Type B pancreatic cell (in vitro differentiated cells): ENCODE measurements around the gene ARCN1. TPM values are rescaled to one million over a fixed set of nuclear protein-coding genes. Genes with fewer than 3 reads are reported as not detected.

Experiments
- DNase-seq: peaks from one replicate; pipeline ENCODE4 v3.0.0; 2021; ENCODE audit warnings: mixed read lengths; ENCODE audit not compliant: unreplicated experiment; ENCODE audit errors: extremely low spot score
- H3K27ac Mint-ChIP-seq: 2 replicates; pipeline ENCODE4 v1.8.0; 2021; ENCODE audit warnings: mild to moderate bottlenecking, mixed read lengths
- H3K27me3 Mint-ChIP-seq: 2 replicates; pipeline ENCODE4 v1.8.0; 2021; ENCODE audit warnings: mixed read lengths
- H3K36me3 Mint-ChIP-seq: 2 replicates; pipeline ENCODE4 v1.8.0; 2021; ENCODE audit warnings: mixed read lengths
- H3K4me1 Mint-ChIP-seq: one replicate; pipeline ENCODE4 v1.8.0; 2021; ENCODE audit warnings: mixed read lengths; ENCODE audit not compliant: unreplicated experiment
- H3K4me3 Mint-ChIP-seq: 2 replicates; pipeline ENCODE4 v1.8.0; 2021; ENCODE audit warnings: mild to moderate bottlenecking, mixed read lengths
- H3K9me3 Mint-ChIP-seq: 2 replicates; pipeline ENCODE4 v1.8.0; 2021; ENCODE audit warnings: mixed read lengths
- total RNA-seq: library from RNA; stranded (reverse); gene quantifications from 2 replicates; pipeline ENCODE4 v1.2.1, GENCODE V29; 2021; ENCODE audit warnings: low replicate concordance
- TF ChIP-seq, protein P1 (sequence below): fragments of 200-600 bp; sonication (generic); conservative IDR thresholded peaks from 2 replicates; pipeline ENCODE4 v1.5.0; 2021; ENCODE audit warnings: antibody characterized with exemption, mild to moderate bottlenecking

Gene ARCN1
- total RNA-seq, 1 donor from 2014 or later = 139 TPM

DNA sequence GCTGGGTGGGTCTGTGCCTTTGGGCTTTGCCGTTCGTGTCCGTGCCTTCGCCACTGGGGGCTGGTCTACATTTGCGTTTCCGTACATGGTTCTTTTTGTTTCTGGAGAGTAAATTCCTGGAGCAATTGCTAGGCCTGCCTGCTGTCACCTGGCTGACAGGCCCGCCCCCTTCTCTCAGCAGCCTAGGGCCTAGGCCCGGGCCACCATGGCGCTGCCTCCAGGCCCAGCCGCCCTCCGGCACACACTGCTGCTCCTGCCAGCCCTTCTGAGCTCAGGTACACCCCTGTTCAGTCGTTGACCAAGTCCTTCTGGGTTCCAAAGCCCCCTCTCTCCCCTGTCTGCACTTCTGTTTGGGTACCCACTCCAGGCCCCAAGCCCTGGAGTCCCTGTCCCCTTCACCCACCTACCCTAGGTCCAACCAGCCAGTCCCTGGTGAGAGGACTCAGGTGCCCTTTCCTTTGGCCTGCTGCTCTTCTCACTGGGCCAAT is 40.6 kb upstream of the ARCN1 start:
- H3K4me1 Mint-ChIP-seq = peaks cover 17% of the 10 kb centered on the region
- peaks cover 5% of the 10 kb centered on the region for H3K36me3 Mint-ChIP-seq
- no peaks in the 10 kb centered on the region for H3K27me3 Mint-ChIP-seq
- peak overlapping the region; percentile 99 for H3K4me3 Mint-ChIP-seq
- no peaks in the 10 kb centered on the region for H3K9me3 Mint-ChIP-seq
- TF ChIP-seq, protein P1, sequence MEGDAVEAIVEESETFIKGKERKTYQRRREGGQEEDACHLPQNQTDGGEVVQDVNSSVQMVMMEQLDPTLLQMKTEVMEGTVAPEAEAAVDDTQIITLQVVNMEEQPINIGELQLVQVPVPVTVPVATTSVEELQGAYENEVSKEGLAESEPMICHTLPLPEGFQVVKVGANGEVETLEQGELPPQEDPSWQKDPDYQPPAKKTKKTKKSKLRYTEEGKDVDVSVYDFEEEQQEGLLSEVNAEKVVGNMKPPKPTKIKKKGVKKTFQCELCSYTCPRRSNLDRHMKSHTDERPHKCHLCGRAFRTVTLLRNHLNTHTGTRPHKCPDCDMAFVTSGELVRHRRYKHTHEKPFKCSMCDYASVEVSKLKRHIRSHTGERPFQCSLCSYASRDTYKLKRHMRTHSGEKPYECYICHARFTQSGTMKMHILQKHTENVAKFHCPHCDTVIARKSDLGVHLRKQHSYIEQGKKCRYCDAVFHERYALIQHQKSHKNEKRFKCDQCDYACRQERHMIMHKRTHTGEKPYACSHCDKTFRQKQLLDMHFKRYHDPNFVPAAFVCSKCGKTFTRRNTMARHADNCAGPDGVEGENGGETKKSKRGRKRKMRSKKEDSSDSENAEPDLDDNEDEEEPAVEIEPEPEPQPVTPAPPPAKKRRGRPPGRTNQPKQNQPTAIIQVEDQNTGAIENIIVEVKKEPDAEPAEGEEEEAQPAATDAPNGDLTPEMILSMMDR = no peak
- H3K27ac Mint-ChIP-seq = peak overlapping the region; percentile 94
- no peak for DNase-seq

DNA sequence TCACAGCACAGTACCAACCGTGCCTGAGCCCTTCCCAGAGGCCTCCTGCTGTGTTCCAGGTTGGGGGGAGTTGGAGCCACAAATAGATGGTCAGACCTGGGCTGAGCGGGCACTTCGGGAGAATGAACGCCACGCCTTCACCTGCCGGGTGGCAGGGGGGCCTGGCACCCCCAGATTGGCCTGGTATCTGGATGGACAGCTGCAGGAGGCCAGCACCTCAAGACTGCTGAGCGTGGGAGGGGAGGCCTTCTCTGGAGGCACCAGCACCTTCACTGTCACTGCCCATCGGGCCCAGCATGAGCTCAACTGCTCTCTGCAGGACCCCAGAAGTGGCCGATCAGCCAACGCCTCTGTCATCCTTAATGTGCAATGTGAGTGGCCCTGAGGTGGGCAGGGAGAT is 40.1 kb upstream of the ARCN1 start:
- H3K4me3 Mint-ChIP-seq = peak overlapping the region; percentile 99
- H3K27me3 Mint-ChIP-seq = no peaks in the 10 kb centered on the region
- H3K9me3 Mint-ChIP-seq = no peaks in the 10 kb centered on the region
- peaks cover 5% of the 10 kb centered on the region for H3K36me3 Mint-ChIP-seq
- TF ChIP-seq, protein P1 = no peak
- H3K27ac Mint-ChIP-seq = peak overlapping the region; percentile 94
- DNase-seq = no peak
- H3K4me1 Mint-ChIP-seq = peaks cover 17% of the 10 kb centered on the region

- peak overlapping the region; percentile 99 for H3K4me3 Mint-ChIP-seq
- DNase-seq = no peak
- TF ChIP-seq, protein P1 = no peak
- peaks cover 17% of the 10 kb centered on the region for H3K4me1 Mint-ChIP-seq
- H3K27ac Mint-ChIP-seq = no peak overlapping the region
- H3K36me3 Mint-ChIP-seq = peaks cover 9% of the 10 kb centered on the region
- no peaks in the 10 kb centered on the region for H3K27me3 Mint-ChIP-seq
- no peaks in the 10 kb centered on the region for H3K9me3 Mint-ChIP-seq
These were observed 39.1 kb upstream of the ARCN1 start for GRCh38 chr11:118532852-118533768.

GRCh38 chr11:118533769-118534729 is 38.2 kb upstream of the ARCN1 start:
- TF ChIP-seq, protein P1 = no peak
- Mint-ChIP-seq H3K4me3 (peak overlapping the region; percentile 49), H3K27me3 (no peaks in the 10 kb centered on the region), H3K4me1 (peaks cover 13% of the 10 kb centered on the region), H3K9me3 (no peaks in the 10 kb centered on the region), H3K36me3 (peaks cover 9% of the 10 kb centered on the region), H3K27ac (no peak overlapping the region)
- no peak for DNase-seq

- Mint-ChIP-seq H3K9me3 (no peaks in the 10 kb centered on the region), H3K4me3 (no peak overlapping the region), H3K36me3 (peaks cover 6% of the 10 kb centered on the region), H3K27me3 (no peaks in the 10 kb centered on the region), H3K4me1 (peaks cover under 1% of the 10 kb centered on the region), H3K27ac (no peak overlapping the region)
- TF ChIP-seq, protein P1 = no peak
- DNase-seq = no peak
These were observed 36.9 kb upstream of the ARCN1 start for GRCh38 chr11:118535261-118535660.
